ENCODE measurements around the gene SCMH1.
"Not testable (repeated sequence)": the region's sequence is repeated elsewhere in the genome, so short reads cannot be mapped to it uniquely, and the experiment has no call there.

SCMH1 gene

DNA sequence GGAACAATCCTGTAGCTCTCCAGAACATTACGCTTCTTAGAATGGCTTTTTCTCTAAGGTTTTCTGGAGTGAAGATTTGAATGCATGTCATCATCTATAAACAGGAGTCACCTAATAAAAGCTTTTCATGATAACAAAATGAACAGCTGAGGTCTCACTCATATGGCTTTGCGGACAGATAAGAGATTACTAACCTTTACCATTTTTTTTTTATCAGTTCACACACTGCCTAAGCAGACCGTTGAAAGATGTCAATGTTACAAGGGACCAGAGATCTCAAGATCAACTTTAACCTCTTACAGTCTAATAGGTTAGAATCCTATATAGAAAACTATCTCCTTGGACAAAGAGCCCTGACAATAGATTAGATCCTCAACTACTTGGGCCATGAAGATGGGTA is 41.4 kb downstream of the SCMH1 start:
- FAIRE-seq: no peak

DNA sequence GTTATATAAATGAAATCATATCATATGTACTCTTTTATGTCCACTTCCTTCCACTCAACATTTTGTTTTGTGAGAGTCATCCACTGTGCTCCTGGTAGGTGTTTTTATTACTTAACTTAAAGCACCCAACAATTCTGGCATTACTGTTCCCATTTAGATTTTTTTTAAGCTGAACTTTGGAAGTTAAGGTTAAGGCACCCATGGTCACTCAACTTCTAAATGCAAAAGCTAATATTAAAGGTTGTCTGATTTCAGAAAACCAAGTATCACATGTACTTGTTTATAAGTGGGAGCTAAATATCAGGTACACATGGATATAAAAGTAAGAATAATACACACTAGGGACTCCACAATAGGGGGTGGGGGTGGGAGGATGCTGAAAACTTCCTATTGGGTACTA is 42.7 kb downstream of the SCMH1 start:
- FAIRE-seq: no peak

DNA sequence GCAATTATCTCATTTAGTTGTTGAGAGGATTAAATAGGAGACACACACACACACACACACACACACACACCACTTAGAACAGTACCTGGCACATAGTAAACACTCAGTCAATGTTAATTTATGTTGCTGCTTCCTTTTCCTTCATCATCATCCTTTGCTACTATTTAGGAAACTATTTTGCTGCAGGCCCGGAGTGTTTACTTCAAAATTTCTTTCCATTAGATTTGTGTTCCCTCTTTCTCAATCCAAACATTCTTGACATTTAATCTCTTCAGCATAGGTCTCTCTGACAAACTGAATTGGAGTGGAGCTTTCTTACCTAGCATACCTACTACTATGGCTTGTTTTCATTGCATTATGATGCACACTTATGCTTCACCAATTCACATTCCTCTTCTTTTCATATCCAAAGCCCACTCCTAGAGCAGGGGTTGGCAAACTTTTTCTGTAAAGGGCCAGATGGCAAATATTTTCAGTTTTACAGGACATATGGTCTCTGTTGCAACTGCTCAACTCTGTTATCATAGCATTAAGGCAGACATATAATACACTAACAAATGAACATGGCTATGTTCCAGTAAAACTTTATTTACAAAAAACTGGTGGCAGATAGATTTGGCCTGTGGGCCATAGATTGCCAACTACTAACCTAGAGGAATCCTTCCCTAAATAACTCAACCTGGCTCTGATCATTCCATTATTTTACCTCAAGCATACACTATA is 49.5 kb downstream of the SCMH1 start:
- no peak for FAIRE-seq

DNA sequence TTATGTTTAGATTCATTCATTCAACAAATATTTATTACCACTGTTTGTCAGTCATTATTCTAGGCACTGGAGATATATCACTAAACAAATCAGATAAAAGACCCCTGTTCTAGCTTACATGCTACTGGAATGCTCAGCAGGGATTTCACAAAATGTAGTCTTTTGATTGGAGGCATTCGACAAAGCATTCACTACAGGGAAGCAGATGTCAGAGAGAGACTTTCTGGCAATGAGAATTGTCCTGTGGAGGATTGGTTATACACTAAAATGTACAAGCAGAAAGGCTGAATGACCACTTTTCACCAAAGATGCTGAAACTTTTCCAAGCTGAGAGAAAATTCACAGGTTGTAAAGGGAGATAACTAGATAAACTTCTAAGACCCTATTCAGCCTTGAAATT is 57.7 kb downstream of the SCMH1 start:
- FAIRE-seq: no peak

DNA sequence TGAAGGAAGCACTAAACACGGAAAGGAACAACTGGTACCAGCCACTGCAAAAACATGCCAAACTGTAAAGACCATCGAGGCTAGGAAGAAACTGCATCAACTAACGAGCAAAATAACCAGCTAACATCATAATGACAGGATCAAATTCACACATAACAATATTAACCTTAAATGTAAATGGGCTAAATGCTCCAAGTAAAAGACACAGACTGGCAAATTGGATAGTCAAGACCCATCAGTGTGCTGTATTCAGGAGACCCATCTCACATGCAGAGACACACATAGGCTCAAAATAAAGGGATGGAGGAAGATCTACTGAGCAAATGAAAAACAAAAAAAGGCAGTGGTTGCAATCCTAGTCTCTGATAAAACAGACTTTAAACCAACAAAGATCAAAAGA is 63.9 kb downstream of the SCMH1 start:
- FAIRE-seq: not testable (repeated sequence)

DNA sequence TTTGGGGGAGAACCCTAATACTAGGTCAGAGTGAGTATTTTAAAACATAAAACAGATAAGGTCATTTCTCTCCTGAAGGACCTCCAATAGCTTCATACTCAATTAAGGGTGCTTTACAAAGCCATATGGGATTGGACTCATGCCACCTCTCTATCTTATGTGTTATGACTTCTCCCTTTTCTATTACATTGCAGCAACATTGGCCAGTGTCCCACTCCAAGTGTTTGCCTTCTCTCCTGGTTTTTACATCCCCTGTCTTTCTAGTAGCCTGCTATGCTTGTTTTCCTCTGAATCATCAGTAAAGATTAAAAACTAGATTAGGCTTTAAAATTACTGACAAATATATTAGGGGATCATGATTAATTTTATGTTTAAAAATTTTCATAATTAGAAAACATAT is 66.6 kb downstream of the SCMH1 start:
- FAIRE-seq: no peak

DNA sequence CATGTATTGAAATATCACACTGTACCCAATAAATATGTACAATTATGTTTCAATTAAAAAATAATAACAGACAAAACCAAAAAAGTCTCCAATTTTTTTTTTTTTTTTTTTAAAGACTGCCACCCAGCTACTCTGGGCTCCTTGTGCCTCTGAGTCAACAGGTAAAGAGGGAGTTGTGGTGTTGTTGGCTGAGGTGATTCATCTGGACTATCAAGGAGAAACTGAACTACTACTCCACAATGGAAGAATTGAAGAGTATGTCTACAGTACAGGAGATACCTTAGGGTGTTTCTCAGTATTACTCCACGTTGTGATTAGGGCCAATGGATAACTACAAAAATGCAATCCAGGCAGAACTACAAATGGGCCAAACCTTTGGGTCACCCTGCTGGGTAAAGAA is 67.9 kb downstream of the SCMH1 start:
- no peak for FAIRE-seq

DNA sequence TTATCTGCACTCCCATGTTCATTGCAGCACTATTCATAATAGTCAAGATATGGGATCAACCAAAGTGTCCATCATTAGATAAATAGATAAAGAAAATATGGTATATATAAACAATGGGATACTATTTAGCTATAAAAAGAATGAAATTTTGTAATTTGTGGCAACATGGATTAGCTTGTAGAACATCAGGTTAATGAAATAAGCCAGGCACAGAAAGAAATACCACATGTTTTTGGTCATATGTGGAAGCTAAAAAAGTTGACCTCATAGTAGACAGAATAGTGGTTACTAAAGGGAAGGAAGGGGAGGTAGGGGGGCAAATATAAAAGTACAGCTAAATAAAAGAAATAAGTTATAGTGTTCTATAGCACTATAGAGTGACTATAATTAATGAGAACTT is 68.5 kb downstream of the SCMH1 start:
- no peak for FAIRE-seq

DNA sequence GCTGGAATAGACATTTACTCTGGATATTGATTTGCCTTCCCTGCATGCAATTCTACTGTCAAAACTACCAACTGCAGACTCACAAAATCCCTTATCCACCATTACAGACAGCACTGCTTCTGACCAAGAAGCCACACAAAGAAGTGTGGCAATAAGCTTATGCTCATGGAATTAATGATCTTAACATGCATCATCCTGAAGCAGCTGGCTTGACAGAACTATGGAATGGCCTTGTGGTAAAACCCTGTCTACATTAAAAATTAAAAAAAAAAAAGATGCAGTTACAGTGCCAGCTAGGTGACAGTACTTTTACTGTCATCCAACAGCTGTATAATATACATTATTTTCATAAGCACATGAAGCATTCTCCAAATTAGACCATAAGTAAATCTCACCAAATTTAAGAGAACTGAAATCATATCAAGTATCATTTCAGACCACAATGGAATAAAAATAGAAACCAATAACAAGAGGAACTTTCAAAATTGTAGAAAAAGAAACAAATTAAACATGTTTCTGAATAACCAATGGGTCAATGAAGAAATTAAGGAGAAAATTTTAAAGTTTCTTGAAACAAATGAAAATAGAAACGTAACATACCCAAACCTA is 70.7 kb downstream of the SCMH1 start:
- no peak for FAIRE-seq

DNA sequence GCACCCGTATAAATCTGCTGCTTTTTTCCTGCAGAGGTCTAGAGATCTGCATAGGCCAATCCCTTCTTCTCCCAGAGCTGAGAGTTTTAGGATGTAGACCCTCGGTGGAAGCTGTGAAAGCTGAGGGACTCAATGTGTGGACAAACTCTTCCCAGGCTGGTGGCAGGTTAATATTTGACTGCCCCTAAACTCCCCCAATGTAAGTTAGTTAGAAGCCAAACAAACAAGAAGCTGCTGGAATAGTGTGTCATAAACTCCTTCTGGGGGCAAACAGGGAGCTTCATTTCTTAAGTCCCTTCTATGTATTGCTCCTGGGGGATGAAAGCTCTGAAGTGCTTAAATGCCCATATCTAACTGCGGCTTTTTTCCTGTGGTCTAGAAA is 72.3 kb downstream of the SCMH1 start:
- FAIRE-seq: no peak

DNA sequence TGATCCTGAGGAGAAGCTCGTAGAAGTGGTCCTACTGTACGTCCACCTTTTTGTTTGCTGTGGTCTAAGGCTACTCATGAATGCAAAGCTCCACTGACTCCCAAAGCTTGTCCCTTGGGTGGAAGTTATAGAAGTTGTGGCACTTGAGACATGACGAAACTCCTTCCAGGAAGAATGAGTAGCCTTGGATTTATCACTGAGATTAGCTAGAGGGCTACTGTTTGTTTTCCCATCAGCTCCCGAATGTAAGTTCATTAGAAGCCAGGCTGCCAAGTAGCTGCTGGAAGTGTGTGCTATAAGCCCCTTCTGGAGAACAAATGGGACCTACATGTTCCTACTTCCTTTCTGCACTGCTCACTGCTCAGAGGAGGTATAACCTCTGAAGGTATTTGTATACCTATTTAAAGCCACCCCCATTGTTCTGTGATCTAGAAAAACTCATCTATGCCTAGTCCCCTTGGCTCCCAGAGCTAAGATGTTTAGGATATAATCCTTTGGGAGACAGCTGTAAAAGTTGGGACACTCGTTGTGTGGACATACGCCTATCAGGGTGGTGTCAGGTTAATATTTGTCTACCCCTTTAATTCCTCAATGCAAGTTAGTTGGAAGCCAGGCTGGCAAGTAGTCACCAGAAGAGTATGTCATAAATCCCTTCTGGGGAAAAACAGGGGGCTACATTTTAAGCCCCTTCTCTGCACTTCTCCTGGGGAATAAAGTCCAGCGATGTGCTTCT is 72.9 kb downstream of the SCMH1 start:
- no peak for FAIRE-seq

DNA sequence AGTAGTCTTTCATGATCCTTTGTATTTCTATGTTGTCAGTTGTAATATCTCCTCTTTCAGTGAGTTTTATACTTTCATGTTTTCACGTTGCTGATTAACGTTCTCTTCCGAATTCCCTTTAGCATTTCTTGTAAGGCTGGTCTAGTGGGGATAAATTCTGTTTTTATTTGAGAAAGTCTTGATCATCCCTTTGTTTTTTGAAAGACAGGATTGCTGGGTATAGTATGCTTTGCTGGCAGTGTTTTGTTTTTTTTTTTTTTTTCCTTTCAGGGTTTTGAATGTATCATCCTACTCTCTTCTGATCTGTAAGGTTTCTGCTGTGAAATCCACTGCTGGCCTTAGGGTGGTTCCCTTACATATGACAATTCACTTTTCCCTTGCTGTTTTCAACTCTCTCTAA is 74.4 kb downstream of the SCMH1 start:
- no peak for FAIRE-seq

DNA sequence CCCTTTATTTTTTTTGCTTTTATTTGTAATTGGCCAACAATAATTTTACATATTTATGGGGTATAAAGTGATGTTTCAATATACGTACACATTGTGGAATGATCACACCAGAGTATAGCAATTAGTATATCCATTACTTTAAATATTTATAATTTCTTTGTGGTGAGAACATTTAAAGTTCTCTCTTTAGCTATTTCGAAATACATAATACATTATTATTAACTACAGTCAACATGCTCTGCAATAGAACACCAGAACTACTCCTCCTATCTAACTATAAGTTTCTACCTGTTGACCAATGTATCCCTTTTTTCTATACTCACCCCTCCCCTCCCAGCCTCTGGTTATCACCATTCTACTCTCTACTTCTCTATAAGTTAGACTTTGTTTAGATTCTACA is 77.4 kb downstream of the SCMH1 start:
- FAIRE-seq: no peak

DNA sequence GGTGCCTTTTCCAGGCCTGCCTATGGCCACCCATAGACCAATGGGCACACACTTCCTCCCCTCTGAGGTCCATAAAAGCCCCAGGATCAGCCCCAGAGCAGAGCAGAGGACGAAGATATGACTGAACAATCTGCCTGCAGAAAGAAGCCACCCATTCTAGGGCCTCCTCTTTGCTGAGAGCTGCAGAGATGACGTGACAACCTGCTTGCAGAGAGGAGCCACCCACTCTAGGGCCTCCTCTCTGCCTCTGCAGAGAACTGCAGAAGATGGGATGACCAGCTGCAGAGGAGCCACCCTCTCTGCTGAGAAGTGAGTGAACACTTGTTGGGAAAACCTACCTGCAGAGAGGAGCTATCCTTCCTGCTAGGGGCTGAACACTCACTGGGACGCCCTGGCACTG is 79.7 kb downstream of the SCMH1 start:
- FAIRE-seq: no peak

DNA sequence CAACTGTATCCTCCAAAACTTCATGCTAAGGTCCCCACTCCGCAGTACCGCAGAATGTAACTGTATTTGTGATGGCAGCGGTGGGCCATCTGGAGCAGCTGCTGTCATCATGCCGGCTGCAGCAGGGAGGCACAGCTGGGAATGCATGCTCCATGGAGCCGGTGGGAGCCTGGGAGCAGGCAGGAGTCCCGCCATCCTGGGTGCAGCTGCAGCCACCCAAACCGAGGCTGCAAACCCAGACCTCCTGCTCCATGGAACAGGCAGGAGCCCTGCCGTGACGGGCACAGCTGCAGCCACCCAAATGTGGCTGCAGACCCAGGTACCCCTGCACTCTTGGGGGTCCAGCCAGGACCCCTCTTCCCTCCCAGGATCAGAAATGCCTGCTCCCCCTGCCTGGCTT is 80.3 kb downstream of the SCMH1 start:
- FAIRE-seq: no peak

DNA sequence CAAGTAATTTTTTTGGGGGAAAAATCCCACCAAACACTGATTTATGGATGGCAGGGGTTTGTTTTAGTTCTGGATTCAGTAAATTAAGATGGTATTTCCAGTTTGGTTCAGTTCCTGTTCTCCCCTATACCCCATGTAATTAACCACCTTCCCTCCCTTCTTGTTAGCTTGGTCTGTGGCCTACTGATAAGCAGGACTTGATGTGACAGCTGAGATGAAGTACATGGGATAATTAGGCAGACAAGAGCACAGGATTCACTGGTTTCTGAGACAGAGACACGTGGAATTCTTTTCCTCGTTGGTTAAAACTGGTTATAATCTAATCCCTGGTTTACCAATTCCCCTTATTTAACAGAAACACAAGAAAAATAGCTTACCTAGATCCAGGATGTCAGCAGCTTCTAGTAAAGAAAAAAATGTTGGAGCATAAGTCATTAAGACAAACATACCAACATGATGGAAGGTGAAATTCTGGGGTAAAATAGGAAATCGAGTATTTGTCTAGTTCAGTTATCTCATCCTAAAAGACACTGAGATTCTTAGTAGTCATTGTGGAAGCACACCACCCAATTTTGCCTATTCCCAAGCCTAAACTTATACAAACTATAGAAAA is 81.5 kb downstream of the SCMH1 start:
- FAIRE-seq: no peak

DNA sequence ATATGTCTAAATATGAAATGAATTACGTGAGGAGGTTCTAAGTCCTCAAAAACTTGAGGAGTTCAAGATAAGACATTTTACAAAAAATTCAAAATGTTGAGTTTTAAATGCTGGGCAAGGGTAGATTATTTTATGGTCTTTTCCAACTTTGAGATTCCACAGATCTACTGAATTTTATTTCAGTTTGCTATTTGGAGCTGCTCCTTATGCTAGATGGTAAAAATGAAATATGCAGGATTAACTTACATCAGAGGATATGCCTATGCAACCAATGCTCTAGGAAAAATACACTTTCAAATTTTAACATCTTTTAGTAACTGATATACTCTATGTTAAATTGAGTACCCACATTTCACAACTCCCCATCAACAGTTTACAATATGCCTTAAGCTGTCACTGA is 83.1 kb downstream of the SCMH1 start:
- FAIRE-seq: no peak

DNA sequence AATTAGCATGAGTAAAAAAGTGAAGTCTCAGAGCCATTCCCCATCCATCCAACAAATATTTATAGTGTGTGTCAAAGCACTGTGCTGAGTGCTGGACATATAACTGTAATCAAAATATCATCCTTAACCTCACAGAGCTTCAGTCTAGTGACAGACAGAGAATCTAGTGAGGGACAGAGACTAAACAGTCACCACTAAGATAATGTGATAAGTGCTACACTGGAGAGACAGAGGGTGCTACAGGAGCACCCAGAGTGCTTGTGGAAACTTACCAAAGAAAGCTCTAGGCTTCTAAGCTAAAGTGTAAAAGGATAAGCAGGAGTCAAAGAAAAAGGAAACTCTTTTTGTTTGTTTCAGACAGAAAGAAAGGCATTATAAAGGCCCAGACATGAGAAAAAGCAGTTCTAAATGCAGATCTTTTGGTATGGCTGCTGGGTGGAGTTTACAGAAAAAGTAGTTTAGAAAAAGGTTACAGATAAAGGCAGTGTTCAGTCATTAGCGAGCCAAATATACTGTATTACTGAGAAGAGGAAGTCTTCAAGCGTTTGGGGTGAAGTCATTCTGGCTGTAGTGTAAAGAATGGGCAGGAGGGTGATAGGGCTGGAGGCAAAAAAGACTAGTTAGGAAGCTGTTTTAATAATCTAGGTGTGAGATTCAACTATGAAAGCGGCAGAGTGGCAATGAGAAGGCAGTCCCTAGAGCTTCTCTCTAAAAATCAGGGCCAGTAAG is 83.8 kb downstream of the SCMH1 start:
- FAIRE-seq: no peak

DNA sequence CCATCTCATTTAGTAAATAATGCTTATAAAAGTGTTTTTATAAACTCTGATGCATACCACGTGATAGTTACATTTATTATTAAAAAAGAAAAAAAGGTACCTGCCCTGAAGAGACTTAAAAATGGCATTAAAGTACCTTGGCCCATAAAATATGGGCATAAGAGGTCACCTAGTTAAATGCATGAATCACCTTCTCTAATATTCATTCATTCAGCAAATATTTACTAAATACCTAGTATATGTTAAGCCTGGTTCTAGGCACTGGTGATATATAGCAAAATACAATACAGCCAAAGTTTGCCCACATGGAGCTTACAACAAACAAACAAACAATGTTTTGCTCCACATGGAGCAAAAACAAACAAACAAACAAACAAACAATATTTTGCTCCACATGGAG is 87.0 kb downstream of the SCMH1 start:
- no peak for FAIRE-seq

DNA sequence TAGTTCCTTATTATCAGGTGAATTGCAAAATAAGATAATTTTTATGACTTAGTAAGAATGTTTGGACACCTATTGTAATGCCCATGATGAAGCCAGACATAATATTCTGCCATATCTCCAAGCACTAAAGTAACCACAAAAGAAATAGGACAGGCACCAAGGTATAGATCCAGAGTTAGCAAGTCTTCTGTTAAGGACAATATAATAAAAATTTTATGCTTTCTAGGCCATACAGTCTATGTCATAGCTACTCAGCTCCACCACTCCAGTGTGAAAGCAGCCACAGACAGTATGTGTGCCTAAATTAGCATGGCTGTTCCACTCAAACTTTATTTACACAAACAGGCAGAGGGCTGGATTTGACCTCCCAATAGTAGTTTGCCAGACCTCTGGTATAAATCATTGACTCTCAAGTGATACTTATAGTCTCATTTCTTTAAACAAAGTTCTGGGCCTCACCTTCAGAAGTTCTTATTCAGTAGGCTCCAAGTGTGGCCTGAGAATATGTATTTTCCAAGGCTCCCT is 88.3 kb downstream of the SCMH1 start:
- no peak for FAIRE-seq

DNA sequence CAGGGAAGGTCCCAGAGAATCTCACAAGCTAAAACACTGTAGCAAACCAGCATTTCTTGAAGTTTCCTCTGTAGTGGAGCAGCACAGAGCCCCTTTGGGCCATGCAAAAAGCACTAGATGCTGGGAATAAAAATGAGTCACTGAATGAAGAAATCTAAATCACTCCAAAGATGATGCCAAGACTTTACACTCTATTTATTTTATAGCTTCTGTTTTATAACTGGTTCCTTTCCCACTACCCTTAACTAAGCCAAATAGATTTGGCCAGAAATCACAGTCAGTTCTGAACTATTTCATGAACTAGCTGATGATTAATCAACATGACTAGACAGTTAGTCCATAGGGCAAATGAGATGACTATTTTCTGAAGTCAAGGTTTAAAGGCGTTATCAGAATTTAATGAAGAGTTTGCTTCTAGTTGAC is 89.5 kb downstream of the SCMH1 start:
- FAIRE-seq: peak; percentile 87

DNA sequence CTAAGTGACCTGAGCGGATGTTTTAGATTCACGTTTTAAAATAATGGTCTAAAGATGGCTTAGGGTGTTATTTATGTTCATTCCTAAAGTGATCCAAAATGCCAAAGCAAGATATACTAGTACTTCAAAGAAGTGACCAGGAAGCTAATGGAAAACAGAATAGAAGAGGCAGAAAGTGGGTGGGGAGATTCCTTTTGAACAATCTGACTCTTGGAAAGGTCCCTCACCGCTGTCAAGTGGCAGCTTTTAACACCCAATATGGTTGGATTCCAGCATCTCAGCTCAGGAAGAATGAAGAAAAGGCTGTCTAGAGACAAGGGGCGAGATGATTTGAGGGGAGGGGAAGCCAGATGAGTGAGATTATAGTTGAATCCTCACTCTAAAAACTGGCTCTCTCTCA is 90.3 kb downstream of the SCMH1 start:
- no peak for FAIRE-seq

DNA sequence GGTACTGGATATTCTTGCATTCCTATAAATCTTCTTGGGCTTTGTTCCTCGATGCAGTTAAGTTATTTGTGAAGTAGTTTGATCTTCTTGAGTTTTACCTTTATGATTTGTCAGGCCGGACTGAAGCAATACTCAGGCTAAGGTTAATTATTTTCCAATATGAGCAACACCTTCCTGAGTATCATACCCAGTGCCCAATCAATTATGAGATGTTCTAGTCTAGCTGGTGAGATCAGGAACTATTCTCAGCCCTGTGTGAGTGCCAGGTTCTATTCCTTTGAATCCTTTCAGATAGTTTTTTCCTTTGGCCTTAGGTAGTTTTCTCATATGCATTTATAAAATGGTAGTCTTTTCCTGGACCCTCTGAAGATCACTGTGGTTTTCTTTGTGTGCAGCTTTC is 92.5 kb downstream of the SCMH1 start:
- no peak for FAIRE-seq

All from islet of Langerhans (tissue), 1 donor.